ENCODE measurements around the gene RMND1.
"Not testable (repeated sequence)": the region's sequence is repeated elsewhere in the genome, so short reads cannot be mapped to it uniquely, and the experiment has no call there.

The RMND1 gene

GRCh38 chr6:151451950-151452749 lies at the start of gene RMND1:
Gene RMND1 (minus strand): TSS chr6:151452126. CDS start chr6:151445811, 6,315 bp downstream.
- peak; percentile 94 to 99 (median 99) for DNase-seq

GRCh38 chr6:151499551-151499950 lies 47.6 kb upstream of the RMND1 start:
- no peak for DNase-seq

- no peak for DNase-seq
Measured at GRCh38 chr6:151498327-151498726, 46.4 kb upstream of the RMND1 start.

GRCh38 chr6:151497905-151498304 lies 46.0 kb upstream of the RMND1 start:
- DNase-seq, result no peak

GRCh38 chr6:151495380-151495779 lies 43.5 kb upstream of the RMND1 start:
- DNase-seq, result no peak

GRCh38 chr6:151494936-151495320 lies 43.0 kb upstream of the RMND1 start:
- DNase-seq, result no peak

GRCh38 chr6:151494235-151494935 lies 42.5 kb upstream of the RMND1 start:
- peak in 5 of 14 donors; percentile 12 to 43 (median 16) for DNase-seq

- peak in 3 of 14 donors; percentile 1 to 20 (median 13) for DNase-seq
Measured at GRCh38 chr6:151493804-151494234, 41.9 kb upstream of the RMND1 start, which contains the start of gene CCDC170. Gene CCDC170 (plus strand): TSS chr6:151494017. CDS start chr6:151494129, 112 bp downstream.

- DNase-seq, result peak in 1 of 14 donors; percentile 27
Measured at GRCh38 chr6:151493161-151493803, 41.4 kb upstream of the RMND1 start.

- no peak for DNase-seq
Measured at GRCh38 chr6:151490996-151491395, 39.1 kb upstream of the RMND1 start.

- no peak for DNase-seq
Measured at GRCh38 chr6:151488226-151488625, 36.3 kb upstream of the RMND1 start.

- no peak for DNase-seq
Measured at GRCh38 chr6:151483994-151484393, 32.1 kb upstream of the RMND1 start.

GRCh38 chr6:151482290-151482689 lies 30.4 kb upstream of the RMND1 start:
- DNase-seq, result no peak

- no peak for DNase-seq
Measured at GRCh38 chr6:151481786-151482185, 29.9 kb upstream of the RMND1 start.

- no peak for DNase-seq
Measured at GRCh38 chr6:151478670-151479069, 26.7 kb upstream of the RMND1 start.

- DNase-seq, result no peak
Measured at GRCh38 chr6:151477726-151478125, 25.8 kb upstream of the RMND1 start.

GRCh38 chr6:151475653-151476523 lies 24.0 kb upstream of the RMND1 start:
- peak in 4 of 14 donors; percentile 4 to 21 (median 10) for DNase-seq

GRCh38 chr6:151464702-151465101 lies 12.8 kb upstream of the RMND1 start:
- DNase-seq, result no peak

GRCh38 chr6:151461673-151462072 lies 9.7 kb upstream of the RMND1 start:
- DNase-seq, result no peak

GRCh38 chr6:151455751-151456398 lies 3.9 kb upstream of the RMND1 start:
- DNase-seq, result not testable (repeated sequence)

- peak in 2 of 14 donors; percentile 25 to 46 for DNase-seq
Measured at GRCh38 chr6:151452750-151453427, 963 bp upstream of the RMND1 start.
